IPS DF 19.7 (cell line): ENCODE results near the gene DCAF5.

Experiments
- DNase-seq: peaks from one replicate; pipeline ENCODE4 v3.0.0-alpha.2; 2013; ENCODE audit warnings: low read depth, low spot score

DCAF5 gene

GRCh38 chr14:69005432-69006148 is 147.3 kb downstream of the DCAF5 start:
- no peak for DNase-seq

DNA sequence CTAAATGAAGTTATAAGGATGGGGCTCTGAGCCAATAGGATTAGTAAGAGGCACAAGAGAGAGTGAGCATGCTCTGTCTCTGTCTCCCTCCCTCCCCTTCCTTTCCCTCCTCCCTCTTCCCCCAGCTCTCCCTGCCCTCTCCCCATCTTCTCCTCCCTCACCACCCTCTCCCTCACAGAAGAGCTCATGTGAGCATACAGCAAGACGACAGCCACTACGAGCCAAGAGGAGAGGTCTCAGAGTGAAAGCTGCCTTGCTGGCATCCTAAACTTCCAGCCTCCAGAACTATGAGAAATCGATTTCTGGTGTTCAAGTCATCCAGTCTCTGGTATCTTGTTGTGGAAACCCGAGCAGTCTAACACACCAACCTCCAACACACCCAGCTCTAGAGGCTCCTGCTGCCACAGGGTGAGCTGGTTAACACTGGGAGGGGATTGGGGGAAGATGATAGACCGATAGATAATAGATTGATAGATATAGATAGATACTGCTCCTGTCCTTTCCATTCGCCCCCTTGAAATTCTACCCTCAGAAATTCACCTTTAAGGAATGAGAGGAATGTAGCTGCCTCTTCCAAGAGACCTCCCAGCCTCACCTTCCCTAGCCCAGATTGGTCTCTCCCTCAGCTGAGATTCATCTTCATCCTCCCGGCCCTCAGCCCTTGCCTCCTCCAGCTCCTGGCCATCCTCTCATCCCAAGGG is 148.0 kb downstream of the DCAF5 start:
- DNase-seq, result no peak

- DNase-seq, result no peak
These were observed 149.3 kb downstream of the DCAF5 start for GRCh38 chr14:69003626-69004025.

DNA sequence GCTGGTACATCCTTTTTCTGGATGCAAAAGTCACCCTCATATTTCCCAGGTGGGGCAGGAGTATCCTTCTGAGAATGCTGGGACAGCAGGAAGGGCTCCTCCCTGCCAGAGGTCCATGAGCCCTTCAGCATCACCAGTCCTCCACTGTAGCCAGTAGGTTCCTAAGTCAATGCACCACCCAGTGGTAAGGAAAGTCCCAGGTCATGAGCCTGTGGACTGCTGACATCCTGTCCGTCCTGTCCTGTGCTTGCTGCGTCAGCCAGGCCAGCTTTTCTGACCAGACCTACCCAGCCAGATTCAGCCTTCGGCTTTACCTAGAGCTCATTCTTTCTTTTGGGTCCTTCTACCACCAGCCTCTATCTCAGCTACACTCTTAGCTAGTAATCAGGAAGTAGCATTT is 150.8 kb downstream of the DCAF5 start:
- no peak for DNase-seq

DNA sequence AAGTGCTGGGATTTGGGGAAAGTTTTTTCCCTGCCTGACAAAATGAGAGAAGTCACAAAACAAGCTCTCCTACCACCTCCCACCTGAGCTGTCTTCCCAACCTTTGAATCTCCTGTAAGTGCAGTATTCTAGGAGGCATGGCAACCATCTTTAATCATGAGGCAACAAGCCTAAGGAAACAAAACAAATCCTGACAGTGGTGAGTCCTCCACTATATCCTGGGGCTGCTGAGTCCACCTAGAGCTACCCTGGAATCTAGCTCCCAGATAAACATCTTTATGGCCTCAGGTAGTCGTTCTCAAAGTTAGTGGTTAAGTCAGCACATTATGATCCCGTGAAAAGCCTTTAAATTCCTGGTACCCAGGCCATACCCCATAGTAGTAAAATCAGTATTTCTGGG is 151.5 kb downstream of the DCAF5 start:
- no peak for DNase-seq
